Measurements from ENCODE around the gene SMAD4. TPM values are rescaled to one million over a fixed set of nuclear protein-coding genes. Genes with fewer than 3 reads are reported as not detected.

Gene SMAD4
- polyA plus RNA-seq, 1 experiment: 85.8 TPM

DNA sequence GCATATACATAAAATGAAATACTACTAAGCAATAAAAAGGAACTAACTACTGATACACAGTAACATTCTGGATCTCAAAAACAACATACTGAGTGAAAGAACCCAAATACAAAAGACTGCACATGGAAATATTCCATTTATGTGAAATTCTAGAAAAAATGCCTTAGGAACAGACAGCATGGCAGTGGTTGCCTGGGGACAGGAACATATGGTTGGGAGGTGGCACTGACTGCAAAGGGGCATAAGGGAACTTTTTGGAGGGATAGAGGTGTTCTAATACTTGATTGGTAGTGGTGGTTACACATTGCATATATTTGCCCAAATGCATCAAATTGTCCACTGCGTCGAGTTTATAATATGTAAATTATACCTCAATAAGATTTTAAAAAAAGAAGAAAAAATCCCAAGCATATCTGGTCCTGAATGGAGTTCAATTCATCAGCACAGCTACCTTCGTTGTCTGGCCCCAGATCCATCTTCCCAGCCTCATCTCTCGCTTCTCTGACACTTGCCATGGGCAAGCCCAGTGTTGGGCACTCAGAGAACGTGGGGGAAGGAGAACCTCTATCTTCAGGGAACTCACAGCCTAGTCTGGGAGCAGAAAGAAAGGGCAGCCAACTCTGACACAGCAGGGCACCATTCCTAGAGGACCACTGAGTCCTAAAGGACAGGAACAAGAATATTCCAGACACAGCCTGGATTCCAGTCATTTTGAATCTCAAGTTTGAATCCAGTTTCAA is 8.6 kb upstream of the SMAD4 start:
- no peak for TF ChIP-seq CTCF (IDR thresholded peaks at IDR 0.05; ENCODE audit: insufficient read depth, low read depth, low read length)
- ChIA-PET CTCF (no interaction called here), POLR2A (no interaction called here)
- no peak overlapping the region for H3K4me3 ChIP-seq (ENCODE audit: low read depth, low read length)
- no peaks in the 10 kb centered on the region for H3K27me3 ChIP-seq (ENCODE audit: control insufficient read depth, insufficient read depth, low read length)
- peaks cover 5% of the 10 kb centered on the region for H3K36me3 ChIP-seq (ENCODE audit: control insufficient read depth, insufficient read depth, low read length)
- no peak for DNase-seq (ENCODE audit: low read depth)

DNA sequence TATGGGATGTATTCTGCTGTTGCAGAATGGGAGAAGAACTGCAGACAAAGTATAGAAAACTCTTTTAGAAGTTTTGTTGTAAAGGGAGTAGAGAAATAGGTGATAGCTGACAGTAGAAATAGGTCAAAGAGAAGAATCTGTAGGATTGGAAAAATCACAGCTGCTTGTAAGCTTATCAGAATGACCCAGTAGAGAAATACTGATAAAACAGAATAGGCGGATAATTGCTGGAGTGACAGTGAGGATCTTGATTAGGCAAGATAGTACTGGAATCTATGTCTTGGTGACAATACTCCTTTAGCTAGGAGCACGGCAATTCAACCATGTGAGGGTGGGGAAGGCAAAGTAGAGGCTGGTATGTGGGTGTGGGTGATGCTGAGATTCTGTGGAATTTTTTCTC is 4.5 kb upstream of the SMAD4 start:
- POLR2A ChIA-PET: no interaction called here

GRCh38 chr18:51028201-51028805 is 1.7 kb upstream of the SMAD4 start:
- POLR2A ChIA-PET: no interaction called here
- no peak for TF ChIP-seq CTCF (IDR thresholded peaks at IDR 0.05; ENCODE audit: insufficient read depth, low read depth, low read length)
- no peak overlapping the region for H3K4me3 ChIP-seq (ENCODE audit: low read depth, low read length)
- H3K36me3 ChIP-seq (ENCODE audit: control insufficient read depth, insufficient read depth, low read length): peaks cover 2% of the 10 kb centered on the region
- DNase-seq (ENCODE audit: low read depth): no peak
- CTCF ChIA-PET: interaction anchor here (0.5 to 2.3 kb wide), 2 partner anchors 11 to 79 kb away, joined by 3 to 6 read pairs; no protein-coding TSS in a partner anchor
- no peaks in the 10 kb centered on the region for H3K27me3 ChIP-seq (ENCODE audit: control insufficient read depth, insufficient read depth, low read length)

More for the DNA sequence above, 4.5 kb upstream of the SMAD4 start:
- Histone ChIP-seq H3K4me3 (ENCODE audit: low read depth, low read length) (no peak overlapping the region), H3K36me3 (ENCODE audit: control insufficient read depth, insufficient read depth, low read length) (peaks cover 2% of the 10 kb centered on the region), H3K27me3 (ENCODE audit: control insufficient read depth, insufficient read depth, low read length) (no peaks in the 10 kb centered on the region)
- no peak for DNase-seq (ENCODE audit: low read depth)
- CTCF ChIA-PET: no interaction called here
- no peak for TF ChIP-seq CTCF (IDR thresholded peaks at IDR 0.05; ENCODE audit: insufficient read depth, low read depth, low read length)

GRCh38 chr18:51029378-51029693 is 677 bp upstream of the SMAD4 start:
- no peaks in the 10 kb centered on the region for H3K27me3 ChIP-seq (ENCODE audit: control insufficient read depth, insufficient read depth, low read length)
- no peak for TF ChIP-seq CTCF (IDR thresholded peaks at IDR 0.05; ENCODE audit: insufficient read depth, low read depth, low read length)
- ChIA-PET CTCF (interaction anchor here (2.3 kb wide), 1 partner anchor 12 kb away, joined by 6 read pairs; no protein-coding TSS in a partner anchor), POLR2A (no interaction called here)
- peaks cover 2% of the 10 kb centered on the region for H3K36me3 ChIP-seq (ENCODE audit: control insufficient read depth, insufficient read depth, low read length)
- peak overlapping the region; percentile 51 for H3K4me3 ChIP-seq (ENCODE audit: low read depth, low read length)
- DNase-seq (ENCODE audit: low read depth): no peak

GRCh38 chr18:51030537-51031258 is 685 bp downstream of the SMAD4 start:
- DNase-seq (ENCODE audit: low read depth): no peak
- POLR2A ChIA-PET: interaction anchor here (0.6 kb wide), 1 partner anchor 62 kb away, joined by 3 read pairs; no protein-coding TSS in a partner anchor
- TF ChIP-seq CTCF (IDR thresholded peaks at IDR 0.05; ENCODE audit: insufficient read depth, low read depth, low read length): no peak

More at GRCh38 chr18:51030537-51031258, 685 bp downstream of the SMAD4 start:
- CTCF ChIA-PET: interaction anchor here (0.6 to 4.5 kb wide), 6 partner anchors 20 to 210 kb away, joined by 3 to 21 read pairs (median 3); no protein-coding TSS in a partner anchor
- peak overlapping the region; percentile 51 for H3K4me3 ChIP-seq (ENCODE audit: low read depth, low read length)
- H3K36me3 ChIP-seq (ENCODE audit: control insufficient read depth, insufficient read depth, low read length): peaks cover 1% of the 10 kb centered on the region; the same call in 1 of the 2 replicates
- no peaks in the 10 kb centered on the region for H3K27me3 ChIP-seq (ENCODE audit: control insufficient read depth, insufficient read depth, low read length)
